Stimulated activated CD8-positive, alpha-beta memory T cell treated with anti-CD3 and anti-CD28 coated beads, Interleukin-7, amount 100 ng/mL, for 24 hours (primary cell): ENCODE data around the gene TTC4.
"Not testable (repeated sequence)": the region's sequence is repeated elsewhere in the genome, so short reads cannot be mapped to it uniquely, and the experiment has no call there.

Experiments used
- DNase-seq: peaks from one replicate; pipeline ENCODE4 v3.0.0-alpha.2; 2020; ENCODE audit warnings: low read depth

The TTC4 gene

GRCh38 chr1:54748094-54748835 is 32.6 kb downstream of the TTC4 start:
- no peak for DNase-seq

DNA sequence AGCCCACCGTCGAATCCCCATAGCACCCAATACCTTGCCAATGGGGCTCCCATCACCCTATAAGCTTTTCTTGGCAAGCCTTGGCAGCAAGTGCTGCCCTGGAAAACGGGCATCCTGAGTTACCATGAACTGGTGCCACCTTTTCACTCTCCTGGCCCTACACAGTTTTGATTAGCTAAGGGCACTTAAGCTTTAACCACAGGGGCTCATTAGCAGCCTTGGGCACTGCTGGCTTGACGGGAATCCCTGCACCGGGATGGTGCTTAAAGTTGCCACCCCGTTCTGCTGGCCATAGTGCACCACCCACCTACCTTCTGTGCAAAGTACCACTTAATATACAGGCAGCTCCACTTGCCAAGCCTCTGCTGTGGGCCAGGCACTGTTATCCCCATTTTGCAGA is 34.9 kb downstream of the TTC4 start:
- no peak for DNase-seq

DNA sequence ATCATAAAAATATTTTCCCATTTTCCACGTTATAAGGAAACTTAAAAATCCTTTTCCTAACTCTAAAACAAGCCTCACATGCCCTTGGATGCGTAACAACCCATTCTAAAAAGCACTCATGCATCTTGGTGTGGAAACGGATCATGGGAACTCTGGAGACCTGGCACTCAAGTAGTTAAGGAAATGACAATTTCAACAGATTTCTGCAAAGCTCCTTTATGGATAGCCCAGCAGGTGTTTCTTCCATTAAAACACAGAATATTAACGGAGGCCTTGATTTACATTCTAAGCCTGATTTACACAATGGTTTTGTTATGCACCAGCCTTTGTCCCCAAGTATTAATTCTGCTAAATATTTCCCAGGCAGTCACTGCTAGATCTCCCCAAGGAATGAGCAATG is 35.8 kb downstream of the TTC4 start:
- DNase-seq = no peak

- DNase-seq = no peak
Measured at GRCh38 chr1:54754045-54754444, 38.4 kb downstream of the TTC4 start.

- no peak for DNase-seq
Measured at GRCh38 chr1:54754486-54755285, 39.0 kb downstream of the TTC4 start.

GRCh38 chr1:54757833-54758232 is 42.2 kb downstream of the TTC4 start:
- no peak for DNase-seq

DNA sequence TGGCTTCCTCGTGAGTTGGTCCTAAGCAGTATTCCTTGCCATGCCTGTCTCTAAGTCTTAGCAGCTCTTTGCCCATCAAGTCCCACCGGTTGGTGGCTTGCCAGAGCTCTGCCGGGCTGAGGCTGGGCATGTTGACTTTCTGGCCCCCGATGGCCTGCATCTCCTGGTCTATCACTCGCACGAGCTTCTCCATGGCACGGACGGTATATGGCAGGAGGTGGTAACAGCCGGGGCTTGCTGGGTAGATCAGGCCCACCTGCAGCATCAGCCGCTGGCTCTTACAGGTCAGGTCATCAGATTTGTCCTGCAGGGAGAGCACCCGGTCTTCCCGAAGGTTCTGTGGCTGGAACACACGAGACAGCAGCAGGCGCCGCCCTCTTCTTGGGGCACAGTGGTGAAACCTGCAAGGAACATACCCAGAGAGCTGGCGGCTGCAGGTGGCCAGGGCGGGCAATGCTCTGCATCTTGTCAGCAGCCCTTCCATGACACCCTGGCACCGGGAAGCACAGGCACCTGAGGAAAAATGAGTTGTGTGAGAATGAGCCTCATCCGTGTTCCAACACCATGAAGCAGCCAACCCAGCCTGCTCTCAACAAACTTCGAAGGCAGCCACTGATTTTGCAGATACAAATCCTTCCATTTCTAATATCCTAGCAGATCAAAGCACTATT is 43.2 kb downstream of the TTC4 start:
- DNase-seq = no peak

DNA sequence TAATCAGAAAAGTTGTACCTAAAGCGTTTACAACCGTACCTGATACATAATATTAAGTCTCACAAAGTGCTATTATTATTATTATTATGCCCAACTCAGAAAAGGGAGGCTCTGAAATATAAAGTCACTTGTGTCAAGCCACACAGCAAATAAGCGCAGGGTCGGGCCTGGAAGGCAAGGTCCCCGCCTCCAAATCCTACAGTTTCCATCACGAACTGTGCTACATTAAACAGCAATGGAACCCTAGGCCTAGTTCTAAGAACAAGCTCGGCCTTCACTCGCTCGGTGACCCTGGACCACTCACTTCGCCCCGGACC is 48.1 kb downstream of the TTC4 start:
- DNase-seq = no peak

DNA sequence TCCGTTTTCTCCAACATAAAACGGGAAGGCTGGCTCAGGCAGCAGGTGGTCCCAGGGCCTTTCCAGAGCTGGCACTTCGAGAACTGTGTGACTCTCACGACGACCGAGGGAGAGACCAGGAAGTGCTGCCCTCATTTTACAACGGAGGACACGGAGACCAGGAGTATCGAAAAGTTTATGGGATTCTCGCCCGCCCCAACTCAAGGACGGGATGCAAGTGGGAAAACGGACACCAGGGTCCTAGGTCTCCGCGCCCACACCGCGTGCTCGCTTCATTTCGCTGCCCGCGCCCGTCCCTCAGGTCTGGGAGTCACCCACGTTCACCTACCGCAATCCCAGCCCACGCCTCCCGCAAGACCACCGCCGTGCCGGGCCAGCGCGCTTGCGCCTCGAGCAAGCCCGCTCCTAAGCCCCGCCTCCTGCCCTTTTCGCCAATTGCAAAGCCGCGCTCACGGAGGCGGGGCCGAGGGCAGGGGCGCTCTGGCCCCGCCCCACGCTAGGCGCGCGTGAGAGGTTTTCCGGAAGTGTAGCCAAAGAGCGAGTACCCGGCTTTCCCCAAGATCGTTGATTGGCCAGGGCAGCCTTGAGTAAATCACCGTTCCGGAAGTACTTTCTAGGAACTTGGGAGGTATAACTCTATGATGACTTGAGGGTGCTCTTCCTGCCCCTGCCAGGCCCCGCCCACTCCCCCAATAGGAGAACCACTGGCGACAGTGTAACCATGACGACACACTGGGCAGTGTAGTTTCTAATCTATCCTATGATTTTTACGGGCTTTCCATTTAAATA is 48.7 kb downstream of the TTC4 start, which contains the start of gene PARS2:
TSS of gene PARS2 (minus strand) at position 391 of the 789 bp plus-strand sequence. CDS start 5,362 bp downstream, outside the sequence.
- peak; percentile 89 for DNase-seq

- DNase-seq = no peak
Measured at GRCh38 chr1:54764922-54765561, 49.4 kb downstream of the TTC4 start.

DNA sequence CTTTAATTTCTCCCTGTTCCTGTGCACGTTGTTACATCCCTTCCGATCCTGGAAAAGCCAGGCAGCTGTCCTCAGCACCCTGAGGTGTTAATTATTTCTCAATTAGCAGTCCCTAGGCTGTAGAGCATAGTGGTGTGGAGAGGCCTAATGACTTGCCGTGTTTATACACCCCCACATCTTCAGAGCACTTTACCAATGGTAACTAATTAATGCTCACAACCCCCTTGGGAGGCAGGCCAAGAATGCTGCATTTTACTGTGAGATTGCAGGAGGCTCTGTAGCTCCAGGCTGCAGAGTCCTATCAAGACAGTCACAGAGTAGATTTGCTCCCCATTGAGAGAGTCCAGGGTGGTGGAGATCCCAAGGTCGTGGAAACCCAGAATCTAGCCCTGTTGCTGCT is 51.1 kb downstream of the TTC4 start:
- DNase-seq = no peak

DNA sequence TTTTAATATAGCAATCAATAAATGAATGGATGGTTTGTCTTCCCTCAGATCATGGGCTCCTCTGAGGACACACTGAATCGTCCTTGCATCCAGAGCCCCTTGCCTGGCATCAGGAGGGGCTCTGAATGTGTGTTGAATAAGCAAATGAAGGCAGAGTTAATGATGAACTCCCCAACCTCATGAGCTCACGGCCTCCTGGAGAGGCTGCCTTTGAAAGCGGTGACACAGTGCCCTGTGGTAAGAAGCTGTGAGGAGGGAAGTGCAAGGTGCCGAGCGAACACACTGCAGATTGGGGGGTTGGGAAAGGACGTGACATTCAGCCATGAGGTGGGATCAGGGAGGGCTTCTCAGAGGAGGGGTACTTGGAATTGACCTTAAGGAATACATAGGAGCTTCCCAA is 51.9 kb downstream of the TTC4 start:
- no peak for DNase-seq

DNA sequence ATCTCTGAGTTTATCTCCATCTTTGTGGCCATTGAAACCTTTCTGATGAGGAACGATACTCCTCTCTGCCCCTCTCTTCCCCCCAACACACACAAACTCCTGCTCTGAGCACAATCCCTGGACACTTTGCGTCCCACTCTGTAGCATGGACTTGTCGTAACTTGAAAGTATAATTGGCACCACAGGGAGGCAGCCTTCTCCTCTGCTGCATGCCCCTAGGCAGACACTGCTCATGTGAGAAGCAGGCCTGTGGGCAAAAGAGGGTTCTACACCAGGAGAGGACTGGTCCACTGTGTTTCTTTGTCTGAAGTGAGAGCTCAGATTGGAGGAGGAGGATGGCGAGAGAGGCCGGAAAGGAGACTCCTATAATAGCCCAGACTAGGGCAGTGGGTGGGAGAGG is 52.4 kb downstream of the TTC4 start:
- DNase-seq = no peak

GRCh38 chr1:54772951-54773350 is 57.3 kb downstream of the TTC4 start:
- no peak for DNase-seq

DNA sequence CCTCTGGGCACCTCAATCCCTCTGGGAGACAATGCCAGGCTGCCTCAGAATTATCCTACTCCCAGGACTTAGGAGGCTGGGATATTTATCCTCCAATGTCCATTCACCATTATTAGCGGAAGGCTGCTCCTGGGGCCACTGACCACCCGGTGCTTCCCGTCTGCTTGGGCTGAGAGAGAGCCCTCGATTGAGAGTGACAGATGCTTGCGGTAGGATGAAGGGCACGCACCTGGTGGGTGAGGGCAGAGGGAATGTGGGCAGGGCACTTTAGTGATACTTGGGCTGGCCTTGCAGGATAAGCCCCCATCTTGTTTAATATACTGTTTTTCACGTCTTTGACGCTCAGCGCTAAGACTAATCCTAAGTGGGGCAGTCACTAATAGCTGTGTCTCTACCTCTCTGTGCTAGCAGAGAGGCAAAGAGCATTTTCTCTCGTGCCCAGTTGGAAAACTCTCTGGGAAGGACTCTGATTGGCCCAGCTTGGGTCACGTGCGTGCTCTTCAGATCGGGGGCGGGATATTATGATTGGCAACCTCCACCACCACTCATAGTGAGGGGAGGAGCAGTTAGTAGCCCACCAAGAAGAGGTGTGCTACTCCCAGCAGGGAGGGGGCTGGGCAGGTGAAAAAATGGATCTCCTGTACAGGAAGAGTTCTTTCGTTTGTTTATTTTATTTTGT is 59.3 kb downstream of the TTC4 start:
- DNase-seq = no peak

GRCh38 chr1:54775828-54776721 is 60.4 kb downstream of the TTC4 start:
- DNase-seq = not testable (repeated sequence)

GRCh38 chr1:54777011-54777410 is 61.4 kb downstream of the TTC4 start:
- no peak for DNase-seq

DNA sequence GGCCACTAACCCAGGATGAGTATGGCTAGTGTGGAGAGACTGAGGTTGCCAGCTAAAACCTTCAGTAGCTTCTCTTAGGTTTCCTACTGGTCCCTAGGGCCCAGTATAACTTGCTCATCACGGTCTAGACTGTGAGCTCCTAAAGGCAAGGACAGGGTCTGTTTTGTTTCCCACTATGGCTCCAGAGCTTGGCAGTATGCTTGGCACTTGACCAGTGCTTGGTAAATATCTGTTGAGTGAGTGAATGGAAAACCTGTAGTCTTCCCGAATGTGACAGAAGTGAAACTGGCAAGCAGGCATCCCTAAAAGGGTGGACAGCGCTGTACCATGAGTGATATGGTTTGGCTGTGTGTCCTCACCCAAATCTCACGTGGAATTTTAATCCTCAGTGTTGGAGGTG is 61.8 kb downstream of the TTC4 start:
- DNase-seq = no peak

GRCh38 chr1:54781023-54781723 is 65.5 kb downstream of the TTC4 start:
- DNase-seq = no peak
